NOMO-1 (cell line): ENCODE measurements around the gene LGALS3BP.

Source experiments
- DNase-seq, 2 experiments: peaks; one replicate each; lab custom pipeline; 2025; ENCODE audit not compliant: unreplicated experiment in 2 of 2; lab: John Stamatoyannopoulos, UW

Gene LGALS3BP

GRCh38 chr17:79014158-79014758 is 34.5 kb upstream of the LGALS3BP start:
- no peak for DNase-seq

GRCh38 chr17:79012563-79013134 is 32.9 kb upstream of the LGALS3BP start:
- DNase-seq, result no peak

GRCh38 chr17:79011451-79012147 is 31.9 kb upstream of the LGALS3BP start:
- DNase-seq, result no peak

GRCh38 chr17:79010304-79010646 is 30.6 kb upstream of the LGALS3BP start:
- DNase-seq, result no peak

DNA sequence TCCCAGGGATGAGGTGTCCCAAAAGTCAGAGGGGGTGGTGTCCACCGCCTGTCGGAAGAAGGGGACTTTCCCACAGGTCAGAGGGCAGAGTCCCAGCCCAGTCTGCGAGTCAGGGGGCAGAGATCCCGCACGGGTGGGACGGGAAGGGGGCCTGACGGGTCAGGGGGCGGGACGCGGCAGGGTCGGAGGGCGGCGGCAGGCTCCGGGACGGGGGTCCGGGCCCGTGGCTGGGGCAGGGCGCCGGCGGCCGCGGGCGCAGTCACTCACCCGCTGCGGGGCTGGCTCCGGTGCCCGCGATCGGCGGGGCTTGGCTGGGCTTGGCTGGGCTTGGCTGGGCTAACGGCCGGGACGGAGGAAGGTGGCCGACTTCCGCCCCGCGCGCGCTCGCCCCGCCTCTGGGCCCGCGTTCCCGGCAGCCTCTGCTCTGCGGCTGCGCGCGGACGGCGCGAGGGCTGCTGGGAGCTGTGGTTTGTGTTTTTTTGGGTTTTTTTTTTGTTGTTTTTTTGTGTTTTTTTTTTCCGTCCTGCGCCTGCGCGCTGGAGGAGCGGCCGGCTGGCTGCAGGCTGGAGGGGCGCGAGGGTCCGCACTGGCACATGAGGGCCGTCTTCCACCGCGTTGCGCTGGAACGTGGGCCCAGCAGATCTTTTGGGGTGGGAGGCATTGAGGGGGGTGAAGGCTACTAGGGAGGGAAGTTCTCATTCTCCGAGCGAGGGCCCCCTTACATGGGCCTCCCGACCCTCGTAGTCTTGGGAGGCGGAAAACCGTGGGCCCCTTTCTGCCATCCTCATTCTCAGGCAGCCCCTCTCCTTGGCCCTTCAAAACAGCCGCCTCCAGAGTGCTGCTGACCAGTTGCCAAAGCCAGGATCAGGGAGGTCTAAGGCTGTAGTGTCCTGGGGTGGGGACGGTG is 29.9 kb upstream of the LGALS3BP start, which contains the start of gene CANT1:
CANT1 (minus strand) TSS at position 368 of the 907 bp plus-strand sequence. CDS start 12,142 bp downstream, outside the sequence.
- peak; percentile 73 to 80 for DNase-seq

DNA sequence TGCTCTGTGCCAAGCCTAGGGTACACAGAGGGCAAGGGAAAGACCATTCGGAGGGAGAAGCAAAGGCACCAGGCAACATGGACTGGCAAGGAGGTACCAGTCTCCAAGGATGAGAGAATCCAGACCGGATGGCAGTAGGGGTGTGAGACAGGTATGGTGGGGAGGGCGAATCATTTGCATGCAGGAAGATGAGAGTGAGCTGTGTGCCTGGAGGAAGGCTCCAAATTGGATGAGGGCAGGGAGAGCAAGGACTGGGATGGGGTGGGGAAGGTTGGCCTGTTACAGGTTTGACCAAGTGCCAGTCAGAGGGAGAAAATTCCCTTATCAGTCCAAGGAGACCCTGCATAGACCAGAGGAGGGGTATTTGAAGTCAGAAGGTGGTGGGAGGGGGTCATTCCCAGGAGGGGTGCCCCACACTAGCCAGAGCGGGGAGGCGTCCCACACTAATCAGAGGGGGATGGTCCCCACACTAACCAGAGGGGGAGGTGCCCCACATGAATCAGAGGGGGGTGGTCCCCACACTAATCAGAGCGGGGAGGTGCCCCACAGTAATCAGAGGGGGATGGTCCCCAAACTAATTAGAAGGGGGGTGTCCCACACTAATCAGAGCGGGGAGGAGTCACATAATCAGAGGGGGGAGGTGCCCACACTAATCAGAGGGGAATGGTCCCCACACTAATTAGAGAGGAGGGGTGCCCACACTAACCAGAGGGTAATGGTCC is 29.1 kb upstream of the LGALS3BP start:
- no peak for DNase-seq

DNA sequence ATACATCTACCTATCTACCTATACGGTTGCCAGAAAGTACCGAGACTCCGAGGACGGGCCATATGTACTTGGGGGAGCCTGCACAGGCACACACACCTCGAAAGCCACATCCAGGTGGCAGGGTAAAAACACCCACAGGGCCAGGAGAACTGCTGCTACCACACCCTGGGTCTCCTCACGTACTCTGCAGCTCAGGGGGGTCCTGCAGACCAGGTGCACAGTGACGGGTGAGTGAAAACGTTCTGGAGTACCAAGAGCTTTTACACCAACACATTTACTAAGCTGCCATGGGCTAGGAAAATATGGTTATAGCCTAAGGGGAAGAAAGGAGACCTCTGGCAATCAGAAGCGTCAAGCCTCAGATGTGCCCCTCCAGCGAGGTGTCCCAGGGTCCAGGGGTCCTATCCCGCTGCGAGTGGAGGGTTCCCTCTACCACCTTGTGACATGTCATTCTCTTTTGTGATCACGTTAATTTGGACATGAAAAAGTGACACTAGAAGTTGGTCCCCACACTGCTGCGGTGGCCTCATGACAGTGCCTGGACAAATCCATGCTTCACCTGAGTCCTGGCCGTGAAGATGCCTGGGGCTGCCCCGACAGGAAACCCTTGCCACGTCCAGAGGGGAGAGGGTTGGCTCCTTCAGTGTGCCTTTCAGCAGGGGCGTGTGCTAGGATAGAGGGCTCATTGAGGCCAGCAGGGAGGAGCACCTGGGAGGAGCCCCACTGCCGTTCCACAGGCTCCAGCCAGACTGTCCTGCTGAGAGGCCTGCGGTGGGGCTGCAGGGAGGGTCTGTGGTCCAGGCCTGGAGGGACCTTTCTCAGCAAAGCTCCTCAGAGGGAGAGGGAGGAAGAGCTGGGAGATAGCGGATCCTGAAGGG is 28.0 kb upstream of the LGALS3BP start:
- DNase-seq, result no peak

DNA sequence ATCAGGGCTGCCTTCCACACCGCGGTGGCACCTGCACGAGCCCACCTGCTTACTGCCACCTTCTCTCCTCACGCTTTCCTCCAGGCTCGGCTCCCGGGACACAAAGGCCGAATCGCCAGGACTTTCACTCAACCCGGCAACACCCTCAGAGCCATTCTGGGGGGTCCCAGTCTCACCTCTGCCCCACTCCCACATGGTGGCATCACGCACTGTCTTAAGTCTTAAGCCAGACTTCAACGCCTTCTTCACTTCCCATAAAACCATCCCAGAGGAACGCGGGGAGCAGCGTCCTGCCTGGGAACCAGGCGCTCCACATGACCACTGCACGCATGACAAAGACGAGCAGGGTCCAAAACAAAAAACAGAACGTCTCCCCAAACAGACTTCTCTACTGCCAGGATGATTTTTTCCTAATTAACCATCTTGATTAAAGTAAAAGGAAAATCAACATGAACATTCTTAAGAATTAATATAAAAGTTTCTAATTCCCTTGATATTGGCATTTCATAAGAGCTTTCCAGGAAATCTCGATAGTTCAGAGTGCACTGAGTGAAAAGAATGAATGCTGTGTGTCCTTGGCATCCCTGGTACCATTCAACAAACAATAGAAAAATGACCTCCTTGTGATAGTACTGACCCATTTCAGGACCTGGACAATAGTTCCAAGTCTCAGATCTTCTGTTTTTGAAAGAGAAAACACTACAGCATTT is 27.2 kb upstream of the LGALS3BP start:
- DNase-seq, result no peak

DNA sequence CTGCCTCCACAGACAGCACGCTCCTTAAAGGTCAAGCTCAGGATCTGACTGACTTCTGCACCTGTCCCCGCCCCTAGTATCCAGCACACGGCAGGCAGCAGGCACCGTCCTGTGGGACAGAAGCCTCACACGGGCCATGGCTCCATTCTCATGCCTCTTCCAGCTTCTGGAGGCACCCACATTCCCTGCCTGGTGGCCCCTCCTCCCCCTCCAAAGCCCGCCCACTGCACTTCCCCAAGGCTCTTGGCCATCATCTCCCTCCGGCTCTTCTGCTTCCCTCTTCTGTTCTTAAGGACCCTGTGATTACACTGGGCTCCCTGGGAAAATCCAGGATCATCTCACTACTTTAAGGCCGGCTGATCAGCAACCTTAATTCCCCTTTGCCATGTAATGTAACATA is 26.3 kb upstream of the LGALS3BP start:
- DNase-seq, result no peak

- no peak for DNase-seq
Observed at GRCh38 chr17:79005063-79005861, 25.5 kb upstream of the LGALS3BP start.

- no peak for DNase-seq
Observed at GRCh38 chr17:79003661-79004411, 24.1 kb upstream of the LGALS3BP start.

- no peak for DNase-seq
Observed at GRCh38 chr17:79002796-79003593, 23.3 kb upstream of the LGALS3BP start.

DNA sequence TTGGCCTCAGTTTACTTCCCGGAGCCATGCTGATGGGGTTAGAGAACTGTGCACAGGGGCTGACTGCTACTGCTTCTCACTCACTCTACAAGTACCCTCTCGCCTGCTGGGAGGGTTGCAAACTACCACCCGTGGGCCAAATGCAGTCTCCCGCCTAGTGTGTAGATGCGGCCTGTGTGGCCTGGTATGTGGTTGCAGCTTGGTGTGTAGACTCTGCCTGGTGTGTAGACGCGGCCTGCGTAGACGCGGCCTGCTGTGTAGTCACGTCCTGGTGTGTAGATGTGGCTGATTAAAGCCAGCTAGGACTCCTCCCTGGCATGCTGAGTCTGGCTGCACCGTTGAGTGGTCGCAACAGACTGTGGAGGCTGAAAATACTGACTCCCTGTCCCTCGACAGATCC is 22.6 kb upstream of the LGALS3BP start:
- no peak for DNase-seq

DNA sequence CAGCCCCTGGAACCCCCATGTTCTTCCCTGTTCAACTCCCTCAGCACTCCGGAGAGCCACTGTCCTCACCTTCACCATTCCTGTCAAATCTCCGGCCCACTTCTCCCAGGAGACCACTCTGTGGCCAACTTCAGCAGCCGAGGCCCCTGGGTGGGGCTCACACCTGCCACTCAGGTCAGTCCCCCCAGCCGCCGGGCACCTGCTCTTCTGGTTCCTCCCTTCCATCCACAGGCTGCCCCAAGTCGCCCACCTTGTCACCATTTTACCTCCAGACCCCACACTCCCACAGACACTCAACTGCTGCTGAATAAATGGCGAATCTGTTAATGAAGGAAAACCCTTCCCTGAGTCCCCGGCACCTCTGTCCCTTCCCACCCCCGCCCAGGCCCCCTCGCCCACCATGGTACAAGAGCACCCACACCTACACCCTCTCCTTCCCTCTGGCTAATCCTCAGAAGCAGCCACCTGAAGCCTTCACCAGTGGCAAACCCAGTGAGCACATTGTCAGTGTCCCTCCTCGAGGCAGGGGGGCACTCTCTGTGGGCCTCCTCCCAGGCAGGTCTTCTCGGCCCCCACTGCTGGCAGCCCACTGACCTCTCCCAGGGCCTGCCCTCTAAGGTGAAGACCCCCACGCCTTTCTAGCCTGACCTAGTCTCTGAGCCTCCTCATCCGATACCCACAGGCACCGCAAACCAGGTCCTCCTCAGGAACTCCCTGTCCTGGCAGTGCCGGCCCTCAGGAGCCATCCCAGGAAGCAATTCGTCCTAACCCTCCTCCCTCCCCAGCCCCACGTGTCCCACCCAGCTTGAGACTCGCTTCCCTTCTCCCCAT is 21.7 kb upstream of the LGALS3BP start:
- DNase-seq, result no peak

DNA sequence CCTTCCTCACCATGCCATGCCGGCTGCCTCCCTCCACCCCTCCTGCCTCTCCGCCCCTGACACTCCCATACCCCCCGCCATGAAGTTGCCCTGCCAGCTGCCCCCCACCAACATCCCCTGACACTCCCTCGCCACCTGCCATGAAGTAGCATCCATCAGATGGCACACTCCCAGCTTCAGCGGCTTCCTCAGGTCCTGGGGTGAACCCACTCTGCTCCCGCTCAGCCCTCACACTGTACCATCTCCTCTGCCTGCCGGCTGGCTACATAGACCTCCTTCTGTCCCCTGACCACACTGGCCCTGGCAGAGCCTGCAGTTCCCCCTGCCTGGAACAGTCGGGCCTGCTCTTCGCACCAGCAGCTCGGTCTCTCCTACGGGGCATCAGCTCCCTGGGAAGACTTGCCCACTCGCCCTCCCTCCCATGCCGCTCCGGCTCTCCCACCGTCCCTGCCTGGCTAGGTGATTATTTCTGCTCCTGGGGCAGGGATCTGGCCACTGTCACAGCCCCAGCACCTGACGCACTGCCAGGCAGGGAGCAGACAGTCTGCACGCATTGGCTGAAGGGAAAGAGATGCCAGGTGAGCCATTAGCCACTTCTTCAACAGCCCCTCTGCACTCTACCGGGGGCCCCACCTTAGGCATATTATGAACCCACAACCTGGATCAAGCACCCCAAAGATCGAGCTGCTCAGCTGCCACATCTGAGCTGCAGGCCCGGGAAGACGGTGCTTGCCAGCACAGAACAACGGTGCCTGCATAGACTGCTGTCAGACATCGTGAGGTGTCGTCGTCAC is 20.9 kb upstream of the LGALS3BP start:
- DNase-seq, result no peak
